ENCODE data around the gene FKBP6.
"Not testable (repeated sequence)": the region's sequence is repeated elsewhere in the genome, so short reads cannot be mapped to it uniquely, and the experiment has no call there.

FKBP6 gene

DNA sequence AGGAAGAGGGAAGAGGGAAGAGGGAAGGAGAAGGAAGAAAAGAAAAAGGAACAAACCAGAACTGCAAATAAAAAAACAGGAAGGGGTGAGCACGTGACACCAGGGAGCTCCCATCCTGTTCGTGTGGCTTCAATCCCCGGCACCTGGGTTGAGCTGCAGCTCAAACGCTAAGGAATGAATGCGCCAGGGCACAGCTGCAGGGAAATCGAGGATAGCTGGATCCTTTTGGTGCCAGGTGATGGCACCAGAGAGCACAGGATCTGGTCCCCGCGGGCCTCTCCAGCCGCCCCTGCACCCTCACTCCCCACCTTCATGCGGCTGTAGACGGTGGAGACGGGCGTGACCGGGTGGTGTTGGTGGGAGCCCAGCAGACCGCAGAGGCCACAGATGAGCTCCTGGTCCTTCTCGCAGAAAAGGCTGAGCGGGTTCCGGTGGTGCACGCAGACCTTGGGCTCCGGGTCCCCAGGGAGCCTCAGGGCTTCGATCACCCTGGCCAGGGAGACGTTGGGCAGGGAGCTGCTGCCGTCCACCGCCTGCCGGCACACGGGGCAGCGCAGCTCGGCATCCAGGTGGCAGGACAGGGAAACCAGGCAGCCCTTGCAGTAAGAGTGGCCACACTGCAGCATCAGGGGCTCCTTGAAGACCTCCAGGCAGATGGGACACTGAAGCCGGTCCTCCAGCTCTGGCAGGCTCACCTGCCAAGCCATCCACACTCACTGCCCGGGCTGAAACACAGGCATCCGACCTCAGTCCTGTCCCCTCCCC is 3.7 kb upstream of the FKBP6 start:
- in situ Hi-C loops (cut with MboI; ENCODE audit: low sequenced_read_pairs), result not testable (repeated sequence)

DNA sequence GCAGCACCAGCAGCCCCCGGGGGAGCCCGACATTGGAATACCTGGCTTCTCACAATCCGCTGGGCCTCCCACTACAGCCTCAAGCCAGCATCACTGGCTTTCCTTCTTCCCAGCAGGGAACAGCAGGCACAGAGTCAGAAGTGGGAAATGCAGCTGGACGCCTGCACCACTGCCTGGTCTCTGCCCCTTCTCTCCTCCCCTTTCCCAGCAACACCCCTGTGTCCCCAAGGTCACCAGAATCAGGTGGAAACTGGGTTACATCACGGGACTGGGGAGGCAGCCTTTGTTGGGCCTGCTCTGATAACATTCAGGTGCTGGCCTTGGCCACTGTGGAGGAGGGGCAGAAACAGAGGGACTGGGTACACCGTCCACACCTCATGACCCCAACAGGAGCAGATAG is 2.5 kb upstream of the FKBP6 start:
- in situ Hi-C loops (cut with MboI; ENCODE audit: low sequenced_read_pairs), result not testable (repeated sequence)

DNA sequence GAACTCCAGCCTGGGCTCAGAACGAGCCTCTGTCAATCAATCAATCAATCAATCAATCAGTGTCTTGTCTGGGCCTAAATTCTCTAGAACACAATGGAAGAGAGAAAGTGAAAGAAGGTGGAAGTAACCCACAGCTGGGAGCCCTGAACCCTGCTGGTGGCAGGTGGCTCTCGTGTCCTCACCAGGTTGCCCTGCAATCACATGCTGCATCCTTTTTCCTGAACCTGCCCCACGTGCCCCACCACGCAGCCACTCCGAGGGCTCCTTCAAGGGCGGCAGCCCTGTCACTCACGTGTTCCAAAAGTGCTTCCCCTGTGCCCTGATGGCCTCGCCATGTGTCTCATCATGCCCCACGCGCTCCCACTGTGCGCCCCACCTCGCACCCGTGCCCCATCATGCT is 512 bp upstream of the FKBP6 start:
- in situ Hi-C loops (cut with MboI; ENCODE audit: low sequenced_read_pairs), result not testable (repeated sequence)

DNA sequence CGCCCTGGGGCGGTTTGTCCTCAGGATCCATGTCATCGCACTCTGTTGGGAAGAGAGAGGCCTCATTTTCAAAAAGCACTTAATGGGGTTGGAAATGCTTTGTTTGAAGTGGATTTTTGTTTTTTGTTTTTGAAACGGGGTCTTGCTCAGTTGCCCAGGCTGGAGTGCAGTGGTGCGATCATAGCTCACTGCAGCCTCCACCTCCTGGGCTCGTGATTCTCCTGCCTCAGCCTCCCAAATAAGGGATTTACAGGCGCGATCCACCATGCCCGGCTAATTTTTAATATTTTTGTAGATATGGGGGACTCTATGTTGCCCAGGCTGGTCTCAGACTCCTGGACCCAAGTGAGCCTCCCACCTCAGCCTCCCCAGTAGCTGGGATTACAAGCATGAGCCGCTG is 735 bp downstream of the FKBP6 start:
- in situ Hi-C loops (cut with MboI; ENCODE audit: low sequenced_read_pairs), result no loop called here

DNA sequence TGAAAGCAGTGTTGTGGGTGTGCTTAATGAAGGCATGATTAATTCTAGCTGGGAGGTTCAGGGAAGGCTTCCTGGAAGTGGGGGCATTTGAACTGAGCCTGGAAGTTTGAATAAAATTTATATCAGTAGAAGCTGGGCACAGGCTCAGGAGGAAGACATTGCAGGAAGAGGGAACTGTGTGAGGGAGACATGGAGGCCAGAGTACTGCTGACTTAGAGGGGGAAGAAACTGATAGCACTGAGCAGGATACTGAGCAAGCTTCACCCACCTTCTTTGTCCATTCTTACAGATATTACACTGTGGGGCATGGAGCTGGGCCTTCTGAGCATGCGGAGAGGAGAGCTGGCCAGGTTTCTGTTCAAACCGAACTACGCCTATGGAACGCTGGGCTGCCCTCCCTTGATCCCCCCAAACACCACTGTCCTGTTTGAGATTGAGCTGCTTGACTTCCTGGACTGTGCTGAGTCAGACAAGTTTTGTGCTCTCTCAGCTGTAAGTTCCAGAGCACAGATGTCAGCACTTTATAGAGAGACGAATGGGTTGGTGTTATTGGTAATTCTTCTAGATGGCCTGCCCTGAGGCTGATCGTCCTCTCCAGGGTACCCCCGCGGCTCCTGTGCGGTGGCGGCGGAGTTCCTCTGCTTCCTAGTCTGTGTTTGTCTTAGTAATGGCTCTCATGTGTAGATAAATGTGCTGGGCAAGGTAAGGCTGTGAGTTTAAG is 2.1 kb downstream of the FKBP6 start:
- in situ Hi-C loops (cut with MboI; ENCODE audit: low sequenced_read_pairs), result no loop called here

DNA sequence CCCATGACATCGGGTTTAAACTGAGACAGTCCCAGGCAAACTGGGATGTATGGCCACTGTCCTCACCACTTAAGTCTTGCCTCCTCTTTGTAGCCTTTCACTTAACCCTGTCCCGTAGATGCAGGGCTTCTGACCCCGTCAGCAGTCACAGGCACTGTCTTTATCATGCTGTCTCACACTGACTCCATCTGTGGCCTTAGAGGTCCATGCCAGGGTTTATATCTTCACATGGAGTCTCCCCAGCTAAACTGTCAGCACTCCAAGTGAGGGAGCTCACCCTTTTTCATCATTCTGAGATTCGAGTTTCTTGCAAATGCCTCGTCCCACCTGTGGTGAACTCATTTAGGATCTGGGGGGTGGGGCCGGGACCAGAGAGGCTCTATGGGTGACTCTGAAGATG is 2.8 kb downstream of the FKBP6 start:
- in situ Hi-C loops (cut with MboI; ENCODE audit: low sequenced_read_pairs), result no loop called here

DNA sequence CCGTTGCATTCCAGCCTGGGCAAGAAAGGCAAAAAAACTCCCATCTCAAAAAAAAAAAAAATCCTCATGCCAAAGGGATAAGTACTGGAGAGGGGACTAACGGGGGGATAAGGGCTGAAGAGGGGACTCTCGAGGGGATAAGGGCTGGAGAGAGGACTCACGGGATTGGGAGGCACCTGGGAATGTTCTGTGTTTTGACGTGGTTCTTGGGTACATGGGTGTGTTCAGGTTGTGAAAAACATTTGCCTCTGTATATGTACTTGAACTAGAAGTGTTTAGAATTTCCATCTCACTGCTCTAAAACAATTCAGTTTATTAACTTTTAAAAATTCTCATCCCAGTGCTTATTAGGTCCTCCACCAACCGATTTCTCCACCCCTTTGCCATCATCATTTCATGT is 4.5 kb downstream of the FKBP6 start:
- in situ Hi-C loops (cut with MboI; ENCODE audit: low sequenced_read_pairs), result no loop called here

DNA sequence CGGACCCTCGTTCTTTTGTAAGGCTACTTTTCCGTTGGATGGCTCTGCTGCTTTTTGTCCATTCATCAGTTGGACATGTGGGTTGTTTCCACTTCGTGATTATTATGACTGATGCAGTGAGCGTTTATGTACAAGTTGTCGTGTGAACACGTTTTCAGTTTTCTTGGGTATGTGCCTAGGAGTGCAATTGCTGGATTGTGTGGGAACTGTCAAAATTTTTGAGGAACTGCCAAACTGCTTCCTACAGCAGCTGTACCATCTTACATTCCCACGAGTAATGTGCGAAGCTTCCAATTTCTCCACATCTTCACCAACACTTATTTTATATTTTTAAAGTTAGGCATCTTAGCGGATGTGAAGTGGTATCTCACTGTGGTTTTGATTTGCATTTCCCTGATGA is 10.4 kb downstream of the FKBP6 start:
- in situ Hi-C loops (cut with MboI; ENCODE audit: low sequenced_read_pairs), result no loop called here

DNA sequence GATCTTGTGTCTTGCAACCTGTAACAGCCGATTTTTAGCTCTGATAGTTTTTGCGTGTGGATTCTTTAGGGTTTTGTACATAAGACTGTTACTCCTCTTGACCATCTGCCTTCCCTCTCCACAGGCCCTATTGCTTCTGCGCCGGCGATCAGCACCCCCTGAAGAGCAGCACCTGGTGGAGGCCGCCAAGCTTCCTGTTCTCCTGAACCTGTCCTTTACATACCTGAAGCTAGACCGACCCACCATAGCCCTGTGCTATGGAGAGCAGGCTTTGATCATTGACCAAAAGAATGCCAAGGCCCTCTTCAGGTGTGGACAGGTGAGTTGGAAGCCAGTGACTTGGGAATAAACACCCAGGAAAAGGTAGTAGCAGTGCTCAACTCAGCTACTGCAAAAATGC is 12.6 kb downstream of the FKBP6 start:
- in situ Hi-C loops (cut with MboI; ENCODE audit: low sequenced_read_pairs), result no loop called here

DNA sequence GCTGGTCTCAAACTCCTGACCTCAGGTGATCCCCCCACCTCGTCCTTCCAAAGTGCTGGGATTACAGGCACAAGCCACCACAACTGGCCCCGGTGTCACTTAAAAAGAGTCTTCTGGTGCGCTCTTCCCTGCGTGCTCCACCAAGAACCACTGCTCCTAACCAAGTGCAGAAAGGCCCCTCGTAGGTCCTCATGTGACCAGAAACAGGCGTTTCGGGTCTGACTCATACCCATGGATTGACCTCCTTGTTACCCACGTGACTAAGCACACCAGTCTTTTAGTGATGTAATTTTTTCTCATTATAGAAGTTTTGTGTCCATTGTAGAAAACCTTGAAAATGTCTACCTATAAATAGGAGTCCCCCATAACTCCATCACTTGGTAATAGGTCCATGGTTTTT is 13.9 kb downstream of the FKBP6 start:
- in situ Hi-C loops (cut with MboI; ENCODE audit: low sequenced_read_pairs), result no loop called here

DNA sequence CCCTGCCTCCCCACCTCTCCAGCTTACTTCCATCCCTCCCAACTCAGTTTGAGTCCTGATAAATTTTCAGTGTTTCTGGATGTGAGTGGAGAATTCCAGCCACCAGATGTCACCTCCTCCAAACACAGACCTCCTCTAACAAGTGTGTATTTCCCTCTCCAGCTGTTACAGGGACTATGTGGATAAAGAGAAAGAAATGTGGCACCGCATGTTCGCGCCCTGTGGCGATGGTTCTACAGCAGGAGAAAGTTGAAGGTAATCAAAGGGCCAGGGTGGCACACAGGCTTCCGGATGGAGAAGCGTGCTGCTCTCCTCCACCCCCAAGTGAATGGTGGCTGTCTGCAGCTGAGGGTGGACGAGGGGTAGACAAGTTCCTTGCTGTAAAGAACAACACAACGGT is 14.7 kb downstream of the FKBP6 start:
- in situ Hi-C loops (cut with MboI; ENCODE audit: low sequenced_read_pairs), result no loop called here

DNA sequence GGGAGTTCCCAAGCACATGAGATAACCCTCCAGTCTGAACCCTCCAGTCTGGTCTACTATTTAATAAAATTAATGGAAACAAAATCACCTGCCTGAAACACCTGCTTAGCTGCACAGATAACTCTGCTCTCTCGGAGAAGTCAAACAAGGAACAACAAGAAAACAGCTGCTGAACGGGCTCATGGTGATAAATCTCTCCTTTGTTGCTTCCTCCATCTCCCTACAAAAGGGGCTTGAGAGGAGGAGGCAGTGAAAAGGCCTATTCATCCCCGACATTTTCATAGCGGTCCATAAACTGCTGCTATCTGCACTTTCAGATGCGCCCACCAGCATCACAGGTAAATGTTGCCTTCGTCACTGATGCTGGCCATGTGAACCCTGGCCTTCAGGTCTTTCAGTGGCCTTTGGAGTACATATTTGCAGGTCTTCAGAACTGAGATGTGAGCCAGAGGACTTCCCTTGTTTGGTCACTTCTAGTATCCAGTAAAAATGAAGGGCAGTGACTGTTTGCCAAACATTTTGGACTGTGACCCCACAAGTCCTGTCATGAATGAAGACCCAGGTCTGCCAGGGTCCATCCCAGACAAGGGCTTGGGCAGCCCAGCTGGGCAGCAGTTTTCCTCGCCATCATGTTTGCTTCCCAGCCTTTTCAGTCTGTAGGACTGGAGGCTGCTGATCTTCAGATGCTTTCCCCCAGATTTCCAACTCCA is 15.9 kb downstream of the FKBP6 start:
- in situ Hi-C loops (cut with MboI; ENCODE audit: low sequenced_read_pairs), result no loop called here

DNA sequence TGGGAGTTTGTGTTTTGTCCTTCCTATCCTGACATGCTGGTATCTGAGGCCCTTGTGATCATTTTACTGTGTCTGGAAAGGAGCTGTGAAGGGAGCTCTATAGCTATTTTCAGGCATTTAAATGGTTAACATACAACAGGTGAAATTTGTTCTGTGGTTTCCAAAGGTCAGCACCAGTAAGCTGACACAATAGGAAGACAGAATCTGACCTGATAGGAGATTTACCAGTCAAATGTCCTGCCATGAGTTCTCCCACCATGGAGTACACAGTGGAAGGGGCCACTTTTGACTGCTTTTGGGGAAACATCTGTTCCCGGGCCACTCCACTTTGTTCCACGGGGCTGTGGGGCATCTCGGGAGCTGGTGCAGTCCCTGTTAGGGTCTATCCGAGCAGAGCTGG is 17.6 kb downstream of the FKBP6 start:
- in situ Hi-C loops (cut with MboI; ENCODE audit: low sequenced_read_pairs), result no loop called here

DNA sequence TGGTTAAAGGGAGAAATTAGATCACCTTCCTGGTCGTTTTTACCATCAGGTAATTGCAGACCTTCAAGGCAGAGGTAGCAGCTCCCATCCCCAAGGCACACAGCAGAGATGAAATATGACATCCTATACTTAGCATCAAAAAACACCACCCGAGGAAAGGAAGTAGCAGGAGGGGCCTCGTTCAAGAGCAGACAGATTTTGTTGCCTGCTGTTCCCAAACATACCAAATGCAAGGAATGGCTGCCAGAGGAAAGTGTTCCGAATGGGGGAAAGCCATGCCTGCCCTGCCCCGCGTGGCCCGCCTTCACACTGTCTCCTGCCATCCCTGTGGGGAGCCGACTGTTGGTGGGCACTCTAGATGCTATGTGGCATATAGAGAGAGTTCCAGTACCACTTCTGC is 18.0 kb downstream of the FKBP6 start:
- in situ Hi-C loops (cut with MboI; ENCODE audit: low sequenced_read_pairs), result no loop called here

DNA sequence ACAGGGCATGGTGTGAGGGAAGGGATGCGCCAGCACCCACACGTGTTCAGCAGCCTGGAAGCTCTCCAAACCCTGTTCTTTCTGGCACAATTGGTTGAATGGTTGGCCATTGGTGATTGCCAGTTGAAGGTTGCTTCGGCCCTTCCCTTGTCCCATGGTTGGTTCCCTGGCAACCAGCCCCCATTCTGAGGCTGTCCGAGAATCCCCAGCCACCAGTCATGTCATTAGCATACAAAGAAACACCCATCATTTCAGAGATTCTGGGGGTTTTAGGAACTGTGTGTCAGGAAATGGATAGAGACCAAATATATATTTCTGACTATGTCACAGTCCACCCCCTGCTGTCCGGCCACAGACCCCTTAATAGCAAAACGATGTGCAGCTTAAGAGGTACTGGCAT is 21.8 kb downstream of the FKBP6 start:
- in situ Hi-C loops (cut with MboI; ENCODE audit: low sequenced_read_pairs), result no loop called here

DNA sequence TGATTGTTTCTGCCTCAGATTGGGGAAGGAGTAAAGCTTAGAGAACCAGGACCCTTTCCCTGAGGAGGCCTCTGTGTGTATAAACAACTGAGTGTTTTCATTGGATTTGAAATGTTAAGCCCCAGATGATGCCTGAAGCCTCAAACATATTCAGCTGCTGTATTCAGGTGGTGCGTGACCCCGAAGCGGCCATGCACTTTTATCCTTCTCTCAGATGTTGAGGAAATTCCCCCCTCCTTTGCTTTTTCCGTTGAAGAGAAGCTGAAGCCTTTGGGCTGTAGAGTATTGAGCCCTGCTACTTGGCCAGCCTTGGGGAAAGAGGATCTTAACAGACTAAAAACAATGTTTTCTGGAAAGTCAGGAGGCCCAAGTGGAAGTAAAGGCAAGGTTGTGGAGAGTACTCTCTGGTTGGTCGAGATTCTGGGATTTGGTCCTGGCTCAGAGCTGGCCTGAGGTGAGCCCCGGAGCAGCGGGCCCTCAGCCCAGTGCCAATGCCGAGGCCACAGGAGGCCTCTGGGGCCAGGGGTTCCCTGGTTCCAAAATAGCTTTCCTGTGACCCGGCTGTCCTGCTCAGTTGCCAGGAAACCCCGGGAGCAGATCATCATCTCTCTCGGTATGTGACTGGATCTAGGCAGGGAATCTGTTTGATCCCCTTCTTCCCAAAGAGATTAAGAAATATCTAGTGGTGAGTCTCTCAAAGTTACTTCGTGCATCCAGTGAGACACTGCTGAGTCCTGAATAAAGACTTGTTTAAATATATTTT is 22.5 kb downstream of the FKBP6 start:
- in situ Hi-C loops (cut with MboI; ENCODE audit: low sequenced_read_pairs), result no loop called here

DNA sequence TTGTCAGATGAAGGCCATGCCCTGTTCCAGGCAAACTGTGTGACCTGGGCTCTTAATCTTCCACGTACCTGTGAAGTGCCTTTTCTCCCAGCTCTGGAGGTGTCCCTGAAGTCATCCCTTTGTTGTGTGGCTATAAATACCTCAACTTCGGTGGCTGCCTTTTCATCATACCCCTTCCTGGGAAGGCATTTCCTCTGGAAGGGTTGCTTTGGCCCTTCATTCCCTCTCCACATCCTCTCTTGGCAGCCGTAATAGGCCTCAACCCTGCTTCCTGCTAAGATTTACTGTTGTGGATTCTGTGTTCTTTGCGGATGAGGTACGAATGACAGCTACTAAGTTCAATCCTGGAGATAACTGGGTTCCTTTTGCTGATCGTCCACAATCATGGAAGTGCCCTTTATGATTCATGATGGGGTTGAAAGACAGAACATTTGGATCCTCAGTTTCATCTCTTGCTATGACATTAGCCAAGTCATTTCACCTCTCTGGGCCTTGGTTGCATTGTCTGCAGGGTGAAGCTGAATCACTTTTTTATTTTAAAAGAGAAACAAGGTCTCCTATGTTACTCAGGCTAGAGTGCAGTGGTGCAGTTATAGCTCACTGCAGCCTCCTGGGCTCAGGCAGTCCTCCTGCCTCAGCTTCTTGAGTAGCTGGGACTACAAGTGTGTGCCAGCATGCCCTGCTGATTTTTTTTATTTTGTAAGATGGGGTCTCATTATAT is 23.6 kb downstream of the FKBP6 start:
- in situ Hi-C loops (cut with MboI; ENCODE audit: low sequenced_read_pairs), result no loop called here

DNA sequence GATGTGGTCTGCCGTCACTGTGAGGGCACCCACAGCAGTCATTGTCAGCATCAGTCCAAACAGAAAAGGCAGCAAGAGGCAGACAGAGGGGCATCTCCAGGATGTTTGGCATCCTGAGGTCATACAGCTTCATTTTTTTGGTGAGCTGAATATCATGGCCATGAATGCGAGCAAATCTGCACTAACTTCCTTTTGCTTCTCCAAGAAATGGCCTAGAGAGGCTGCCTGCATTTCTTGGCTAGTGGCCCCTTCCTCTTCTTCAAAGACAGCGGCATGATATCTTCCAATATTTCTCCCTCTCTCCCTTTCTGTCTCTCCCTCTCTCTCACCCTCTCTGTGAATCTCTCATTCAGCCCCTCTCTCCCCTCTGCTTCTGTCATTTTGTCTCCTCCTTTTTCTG is 24.8 kb downstream of the FKBP6 start:
- in situ Hi-C loops (cut with MboI; ENCODE audit: low sequenced_read_pairs), result no loop called here

DNA sequence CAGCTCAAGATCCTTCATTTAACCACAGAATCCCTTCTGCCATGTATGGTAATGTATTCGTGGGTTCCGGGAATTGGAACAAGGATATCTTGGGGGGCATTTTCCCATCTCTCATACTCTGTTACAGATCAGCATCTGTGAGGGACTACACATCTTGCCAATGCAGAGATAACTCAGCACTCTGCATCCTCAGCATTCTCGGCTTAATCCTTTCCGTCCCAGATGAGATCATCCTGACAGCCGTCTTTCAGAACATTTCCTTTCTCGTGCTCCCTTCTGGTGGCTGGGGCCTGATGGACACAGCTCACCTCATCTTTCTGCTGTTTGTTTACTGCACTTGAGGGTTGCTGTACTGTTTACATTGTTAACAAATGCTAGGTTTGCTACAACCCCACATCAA is 25.3 kb downstream of the FKBP6 start:
- in situ Hi-C loops (cut with MboI; ENCODE audit: low sequenced_read_pairs), result no loop called here

DNA sequence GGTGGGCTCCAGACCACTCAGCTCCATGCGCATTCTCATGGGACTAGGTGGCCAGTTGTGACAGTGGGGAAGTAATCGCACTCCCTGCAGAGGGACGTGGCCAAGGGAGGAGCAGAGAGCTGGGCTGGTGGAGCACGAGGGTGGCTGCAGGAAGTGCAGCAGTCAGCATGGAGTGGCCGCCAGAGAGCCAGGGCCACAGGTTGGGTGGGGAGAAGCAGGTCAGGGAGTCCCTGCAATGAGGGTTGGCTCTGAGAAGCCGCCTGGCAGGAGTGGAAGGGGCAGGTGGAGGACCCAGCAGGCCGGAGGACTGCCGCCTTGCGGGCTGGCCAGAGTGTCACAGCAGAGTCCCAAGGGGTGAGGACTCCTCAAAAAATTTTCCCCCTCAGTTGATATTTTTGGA is 26.2 kb downstream of the FKBP6 start:
- in situ Hi-C loops (cut with MboI; ENCODE audit: low sequenced_read_pairs), result no loop called here

DNA sequence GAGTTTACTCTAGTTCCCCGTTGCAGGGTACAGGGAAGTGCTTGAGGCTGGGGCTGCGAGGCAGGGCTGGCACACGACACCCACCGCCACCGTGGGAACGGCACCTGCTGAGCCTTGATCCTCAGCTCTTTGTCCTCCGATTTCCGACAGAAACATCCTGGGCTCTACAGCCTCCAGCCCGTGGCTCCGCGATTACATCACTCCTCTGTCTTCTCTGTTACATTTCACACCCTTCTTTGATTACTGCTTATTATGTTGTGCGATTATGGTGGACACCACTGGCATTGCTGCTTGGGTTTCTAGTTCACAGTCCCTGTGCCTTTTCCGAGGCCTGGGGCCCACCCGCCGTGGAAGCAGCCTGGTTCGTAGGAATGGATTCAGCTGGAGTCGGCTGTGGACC is 26.9 kb downstream of the FKBP6 start:
- in situ Hi-C loops (cut with MboI; ENCODE audit: low sequenced_read_pairs), result no loop called here

Data from HL-60/S4 (cell line).